ENCODE measurements around the gene AAMP.

DNA sequence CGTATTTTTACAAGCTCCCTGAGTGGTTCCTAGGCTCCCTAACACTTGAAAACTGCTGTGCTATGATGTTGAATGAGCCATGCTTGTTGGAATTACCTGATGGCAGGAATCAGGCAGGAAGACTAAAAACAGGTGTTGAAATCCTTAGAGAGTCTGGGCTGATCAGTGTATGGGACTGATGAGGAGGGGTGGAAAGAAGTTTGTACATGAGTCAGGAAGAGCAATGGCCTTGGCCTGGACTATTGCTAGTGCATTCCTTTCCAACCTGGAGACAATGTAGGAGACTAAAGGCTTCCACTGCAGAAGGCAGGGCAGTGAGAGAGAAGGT, 47.3 kb upstream of the AAMP start:
- TF ChIP-seq, protein P1, sequence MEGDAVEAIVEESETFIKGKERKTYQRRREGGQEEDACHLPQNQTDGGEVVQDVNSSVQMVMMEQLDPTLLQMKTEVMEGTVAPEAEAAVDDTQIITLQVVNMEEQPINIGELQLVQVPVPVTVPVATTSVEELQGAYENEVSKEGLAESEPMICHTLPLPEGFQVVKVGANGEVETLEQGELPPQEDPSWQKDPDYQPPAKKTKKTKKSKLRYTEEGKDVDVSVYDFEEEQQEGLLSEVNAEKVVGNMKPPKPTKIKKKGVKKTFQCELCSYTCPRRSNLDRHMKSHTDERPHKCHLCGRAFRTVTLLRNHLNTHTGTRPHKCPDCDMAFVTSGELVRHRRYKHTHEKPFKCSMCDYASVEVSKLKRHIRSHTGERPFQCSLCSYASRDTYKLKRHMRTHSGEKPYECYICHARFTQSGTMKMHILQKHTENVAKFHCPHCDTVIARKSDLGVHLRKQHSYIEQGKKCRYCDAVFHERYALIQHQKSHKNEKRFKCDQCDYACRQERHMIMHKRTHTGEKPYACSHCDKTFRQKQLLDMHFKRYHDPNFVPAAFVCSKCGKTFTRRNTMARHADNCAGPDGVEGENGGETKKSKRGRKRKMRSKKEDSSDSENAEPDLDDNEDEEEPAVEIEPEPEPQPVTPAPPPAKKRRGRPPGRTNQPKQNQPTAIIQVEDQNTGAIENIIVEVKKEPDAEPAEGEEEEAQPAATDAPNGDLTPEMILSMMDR (IDR thresholded peaks at IDR 0.05): no peak
- TF ChIP-seq POLR2A (IDR thresholded peaks at IDR 0.05; ENCODE audit: low read depth): no peak
- TF ChIP-seq EP300 (IDR thresholded peaks at IDR 0.05): no peak
- TF ChIP-seq POLR2AphosphoS5 (IDR thresholded peaks at IDR 0.05): no peak

Measured in esophagus muscularis mucosa (tissue), 4 donors.